Measurements from ENCODE around the gene B4GALNT1. TPM values are rescaled to one million over a fixed set of nuclear protein-coding genes. Genes with fewer than 3 reads are reported as not detected.
"Not testable (repeated sequence)": the region's sequence is repeated elsewhere in the genome, so short reads cannot be mapped to it uniquely, and the experiment has no call there.

The B4GALNT1 gene
- total RNA-seq, 1 experiment from 2014 or later: 4.2 TPM

DNA sequence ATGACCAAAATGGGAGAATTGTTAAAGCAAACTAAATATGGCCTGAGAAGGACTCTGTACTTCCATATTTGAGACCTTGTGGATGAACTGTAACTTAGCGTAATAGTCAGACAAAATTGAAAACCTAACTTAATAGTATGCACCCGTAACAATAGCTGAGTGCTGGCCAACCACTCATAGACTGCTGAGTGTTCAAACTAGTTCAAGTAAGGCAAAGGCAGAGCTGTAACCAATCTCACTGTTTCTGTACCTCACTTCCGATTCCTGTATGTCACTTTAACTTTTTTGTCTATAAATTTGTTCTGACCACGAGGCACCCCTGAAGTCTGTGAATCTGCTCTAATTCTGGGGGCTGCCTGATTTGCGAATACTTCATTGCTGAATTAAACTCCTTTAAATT, 33.9 kb upstream of the B4GALNT1 start:
- Histone ChIP-seq H3K4me1 (no peaks in the 10 kb centered on the region), H3K4me3 (ENCODE audit: low read depth, low read length) (no peak overlapping the region), H3K36me3 (ENCODE audit: control insufficient read depth, insufficient read depth, low read length) (no peaks in the 10 kb centered on the region), H3K27me3 (replicated peaks; ENCODE audit: control insufficient read depth, insufficient read depth, low read length) (no peaks in the 10 kb centered on the region), H3K9me3 (peaks cover under 1% of the 10 kb centered on the region; the same call in 1 of the 2 replicates)
- no peak overlapping the region for H3K27ac Mint-ChIP-seq (ENCODE audit: unreplicated experiment)
- H3K27me3 Mint-ChIP-seq (ENCODE audit: insufficient read depth, unreplicated experiment): no peaks in the 10 kb centered on the region
- no peaks in the 10 kb centered on the region for H3K4me1 Mint-ChIP-seq (ENCODE audit: low read depth, unreplicated experiment)
- DNase-seq: no peak
- H3K9me3 Mint-ChIP-seq (ENCODE audit: unreplicated experiment): peaks cover 10% of the 10 kb centered on the region
- no peaks in the 10 kb centered on the region for H3K36me3 Mint-ChIP-seq (ENCODE audit: insufficient read depth, unreplicated experiment)
- intact Hi-C loops (cut with micrococcal nuclease; ENCODE audit: unreplicated experiment): no loop called here
- BruUV-seq (replicated peaks): no TSS peak
- ChIA-PET POLR2A (no interaction called here), CTCF (no interaction called here)
- TF ChIP-seq, protein P1, sequence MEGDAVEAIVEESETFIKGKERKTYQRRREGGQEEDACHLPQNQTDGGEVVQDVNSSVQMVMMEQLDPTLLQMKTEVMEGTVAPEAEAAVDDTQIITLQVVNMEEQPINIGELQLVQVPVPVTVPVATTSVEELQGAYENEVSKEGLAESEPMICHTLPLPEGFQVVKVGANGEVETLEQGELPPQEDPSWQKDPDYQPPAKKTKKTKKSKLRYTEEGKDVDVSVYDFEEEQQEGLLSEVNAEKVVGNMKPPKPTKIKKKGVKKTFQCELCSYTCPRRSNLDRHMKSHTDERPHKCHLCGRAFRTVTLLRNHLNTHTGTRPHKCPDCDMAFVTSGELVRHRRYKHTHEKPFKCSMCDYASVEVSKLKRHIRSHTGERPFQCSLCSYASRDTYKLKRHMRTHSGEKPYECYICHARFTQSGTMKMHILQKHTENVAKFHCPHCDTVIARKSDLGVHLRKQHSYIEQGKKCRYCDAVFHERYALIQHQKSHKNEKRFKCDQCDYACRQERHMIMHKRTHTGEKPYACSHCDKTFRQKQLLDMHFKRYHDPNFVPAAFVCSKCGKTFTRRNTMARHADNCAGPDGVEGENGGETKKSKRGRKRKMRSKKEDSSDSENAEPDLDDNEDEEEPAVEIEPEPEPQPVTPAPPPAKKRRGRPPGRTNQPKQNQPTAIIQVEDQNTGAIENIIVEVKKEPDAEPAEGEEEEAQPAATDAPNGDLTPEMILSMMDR (IDR thresholded peaks at IDR 0.05; ENCODE audit: insufficient read depth in 1 of 2, low read depth in 1 of 2, low read length in 1 of 2, severe bottlenecking in 1 of 2, unreplicated experiment in 1 of 2): no peak
- no peak overlapping the region for H3K4me3 Mint-ChIP-seq (ENCODE audit: unreplicated experiment)

DNA sequence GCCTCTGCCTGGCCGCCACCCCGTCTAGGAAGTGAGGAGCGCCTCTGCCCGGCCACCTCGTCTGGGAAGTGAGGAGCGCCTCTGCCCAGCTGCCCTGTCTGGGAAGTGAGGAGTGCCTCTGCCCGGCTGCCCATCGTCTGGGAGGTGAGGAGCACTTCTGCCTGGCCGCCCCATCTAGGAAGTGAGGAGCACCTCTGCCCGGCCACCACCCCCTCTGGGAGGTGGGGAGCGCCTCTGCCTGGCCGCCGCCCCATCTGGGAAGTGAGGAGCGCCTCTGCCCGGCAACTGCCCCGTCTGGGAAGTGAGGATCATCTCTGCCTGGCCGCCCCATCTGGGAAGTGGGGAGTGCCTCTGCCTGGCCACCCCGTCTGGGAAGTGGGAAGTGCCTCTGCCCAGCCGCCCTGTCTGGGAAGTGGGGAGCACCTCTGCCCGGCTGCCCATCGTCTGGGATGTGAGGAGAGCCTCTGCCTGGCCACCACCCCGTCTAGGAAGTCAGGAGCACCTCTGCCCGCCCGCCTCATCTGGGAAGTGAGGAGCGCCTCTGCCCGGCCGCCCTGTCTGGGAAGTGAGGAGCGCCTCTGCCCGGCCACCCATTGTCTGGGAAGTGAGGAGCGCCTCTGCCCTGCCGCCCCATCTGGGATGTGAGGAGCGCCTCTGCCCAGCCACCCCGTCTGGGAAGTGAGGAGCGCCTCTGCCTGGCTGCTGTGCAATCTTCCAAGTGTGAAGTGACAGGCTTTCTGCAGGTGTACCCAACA, 32.2 kb upstream of the B4GALNT1 start:
- H3K9me3 ChIP-seq; CTCF ChIA-PET; H3K4me3 ChIP-seq (ENCODE audit: low read depth, low read length); H3K4me3 Mint-ChIP-seq (ENCODE audit: unreplicated experiment); intact Hi-C loops (cut with micrococcal nuclease; ENCODE audit: unreplicated experiment); POLR2A ChIA-PET; H3K4me1 ChIP-seq; H3K4me1 Mint-ChIP-seq (ENCODE audit: low read depth, unreplicated experiment); DNase-seq; H3K9me3 Mint-ChIP-seq (ENCODE audit: unreplicated experiment); H3K27me3 ChIP-seq (replicated peaks; ENCODE audit: control insufficient read depth, insufficient read depth, low read length); H3K36me3 ChIP-seq (ENCODE audit: control insufficient read depth, insufficient read depth, low read length); BruUV-seq (replicated peaks); H3K27ac Mint-ChIP-seq (ENCODE audit: unreplicated experiment); H3K36me3 Mint-ChIP-seq (ENCODE audit: insufficient read depth, unreplicated experiment); H3K27me3 Mint-ChIP-seq (ENCODE audit: insufficient read depth, unreplicated experiment): not testable (repeated sequence)

DNA sequence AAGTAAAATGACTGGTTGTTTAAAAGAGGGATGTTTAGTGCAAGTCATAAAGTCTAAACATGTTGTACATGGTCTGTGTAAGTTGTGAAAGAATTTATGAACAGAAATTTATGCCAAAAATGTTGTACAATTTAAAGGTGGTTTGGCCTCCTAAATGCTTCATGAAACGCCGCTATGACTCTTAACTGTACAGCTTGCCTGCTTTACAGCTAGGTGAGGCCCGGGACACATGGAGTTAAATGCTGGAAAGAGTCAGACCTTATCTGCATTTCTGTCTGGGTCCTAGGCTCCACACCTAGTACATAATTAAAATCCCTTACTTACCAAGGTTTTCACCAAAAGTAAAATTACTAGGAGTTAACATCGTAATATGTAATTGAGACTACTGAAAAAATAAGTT, 28.4 kb upstream of the B4GALNT1 start:
- intact Hi-C loops (cut with micrococcal nuclease; ENCODE audit: unreplicated experiment): no loop called here
- H3K27me3 ChIP-seq (replicated peaks; ENCODE audit: control insufficient read depth, insufficient read depth, low read length): no peaks in the 10 kb centered on the region
- no peak for DNase-seq
- Mint-ChIP-seq H3K27ac (ENCODE audit: unreplicated experiment) (no peak overlapping the region), H3K4me1 (ENCODE audit: low read depth, unreplicated experiment) (no peaks in the 10 kb centered on the region), H3K36me3 (ENCODE audit: insufficient read depth, unreplicated experiment) (no peaks in the 10 kb centered on the region), H3K27me3 (ENCODE audit: insufficient read depth, unreplicated experiment) (peaks cover 3% of the 10 kb centered on the region), H3K4me3 (ENCODE audit: unreplicated experiment) (no peak overlapping the region), H3K9me3 (ENCODE audit: unreplicated experiment) (peaks cover 10% of the 10 kb centered on the region)
- H3K9me3 ChIP-seq: peaks cover 7% of the 10 kb centered on the region
- no peaks in the 10 kb centered on the region for H3K4me1 ChIP-seq
- POLR2A ChIA-PET: no interaction called here
- no TSS peak for BruUV-seq (replicated peaks)
- no peaks in the 10 kb centered on the region for H3K36me3 ChIP-seq (ENCODE audit: control insufficient read depth, insufficient read depth, low read length)
- no peak overlapping the region for H3K4me3 ChIP-seq (ENCODE audit: low read depth, low read length)
- CTCF ChIA-PET: no interaction called here
- TF ChIP-seq, protein P1 (IDR thresholded peaks at IDR 0.05; ENCODE audit: insufficient read depth in 1 of 2, low read depth in 1 of 2, low read length in 1 of 2, severe bottlenecking in 1 of 2, unreplicated experiment in 1 of 2): no peak
